Stimulated activated CD8-positive, alpha-beta memory T cell treated with anti-CD3 and anti-CD28 coated beads, Interleukin-7, amount 100 ng/mL, for 24 hours (primary cell): ENCODE measurements around the gene RACK1.

Experiments used
- DNase-seq: peaks from one replicate; pipeline ENCODE4 v3.0.0-alpha.2; 2020; ENCODE audit warnings: low read depth

Gene RACK1

GRCh38 chr5:181195249-181195761 is 48.4 kb downstream of the RACK1 start:
- no peak for DNase-seq

GRCh38 chr5:181194489-181195248 is 49.0 kb downstream of the RACK1 start:
- no peak for DNase-seq

GRCh38 chr5:181193656-181194055 is 50.0 kb downstream of the RACK1 start:
- no peak for DNase-seq

GRCh38 chr5:181192337-181193046 is 51.2 kb downstream of the RACK1 start:
- DNase-seq: no peak

- peak; percentile 91 for DNase-seq
Measured at GRCh38 chr5:181191526-181192336, 52.0 kb downstream of the RACK1 start.

- DNase-seq: no peak
Measured at GRCh38 chr5:181190711-181191525, 52.8 kb downstream of the RACK1 start.

DNA sequence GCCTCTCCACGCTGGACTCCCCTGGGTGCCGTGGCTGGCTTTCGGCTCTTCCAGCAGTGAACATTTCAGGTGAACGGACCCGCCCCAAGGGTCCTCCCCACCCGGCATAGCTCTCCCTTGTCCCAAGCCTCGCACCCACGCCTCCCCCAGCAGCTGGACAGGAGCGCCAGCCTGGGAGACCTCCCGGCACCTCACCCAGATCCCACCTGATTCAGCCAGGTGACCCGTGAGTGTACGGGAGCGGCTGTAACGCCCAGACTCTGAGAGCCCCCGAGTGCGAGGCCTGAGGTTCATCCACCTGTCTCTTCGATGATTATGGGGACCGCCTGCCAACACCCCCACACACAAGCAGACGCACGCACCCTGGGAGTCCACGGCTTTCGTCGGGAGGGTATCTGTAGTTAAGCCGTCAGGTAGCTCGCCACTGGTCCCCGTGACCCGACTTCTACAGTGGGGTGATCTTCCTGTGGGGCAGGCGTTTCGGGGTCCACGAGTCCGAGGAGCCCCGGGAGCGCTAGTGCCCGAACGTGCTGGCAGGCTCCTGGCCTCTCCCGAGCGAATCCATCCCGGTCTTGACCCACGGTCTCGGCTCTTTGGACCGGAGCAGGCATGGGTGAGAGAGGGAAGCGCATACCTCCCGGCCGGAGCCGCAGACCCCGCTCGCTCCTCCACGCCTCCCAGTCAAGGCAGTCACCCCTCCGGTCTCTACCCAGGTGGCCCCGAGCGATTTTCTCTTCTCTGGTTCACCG is 53.6 kb downstream of the RACK1 start:
- DNase-seq: no peak

DNA sequence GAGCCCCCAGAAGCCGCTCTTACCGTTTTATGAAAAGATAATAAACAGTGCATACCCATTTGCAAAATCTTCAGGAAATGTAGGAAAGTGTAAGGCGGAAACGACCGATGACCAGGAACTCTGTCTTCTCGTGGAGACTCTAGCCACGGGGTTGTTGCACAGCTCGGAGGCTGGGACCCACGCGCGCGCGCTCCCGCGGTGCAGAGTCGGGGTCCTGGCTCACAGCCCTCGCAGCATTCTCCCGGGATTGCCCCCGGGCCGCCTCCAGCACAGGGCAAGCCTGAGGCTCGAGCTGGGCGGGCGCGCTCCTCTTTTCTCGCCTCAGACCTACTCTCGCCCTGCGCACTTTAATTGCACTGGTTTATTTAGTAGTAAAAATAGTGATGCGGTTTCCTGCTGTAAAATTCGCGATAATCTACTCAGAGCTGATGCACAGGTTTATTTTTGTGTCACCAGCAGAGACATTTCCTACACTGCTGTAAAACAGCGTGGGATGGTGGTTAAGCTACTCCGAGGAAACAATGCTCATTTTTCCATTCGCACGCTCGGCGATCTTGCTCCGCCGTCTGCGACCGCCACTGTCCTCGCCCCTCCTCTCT is 54.2 kb downstream of the RACK1 start:
- no peak for DNase-seq

- DNase-seq: peak; percentile 79
Measured at GRCh38 chr5:181188700-181189362, 54.9 kb downstream of the RACK1 start.

DNA sequence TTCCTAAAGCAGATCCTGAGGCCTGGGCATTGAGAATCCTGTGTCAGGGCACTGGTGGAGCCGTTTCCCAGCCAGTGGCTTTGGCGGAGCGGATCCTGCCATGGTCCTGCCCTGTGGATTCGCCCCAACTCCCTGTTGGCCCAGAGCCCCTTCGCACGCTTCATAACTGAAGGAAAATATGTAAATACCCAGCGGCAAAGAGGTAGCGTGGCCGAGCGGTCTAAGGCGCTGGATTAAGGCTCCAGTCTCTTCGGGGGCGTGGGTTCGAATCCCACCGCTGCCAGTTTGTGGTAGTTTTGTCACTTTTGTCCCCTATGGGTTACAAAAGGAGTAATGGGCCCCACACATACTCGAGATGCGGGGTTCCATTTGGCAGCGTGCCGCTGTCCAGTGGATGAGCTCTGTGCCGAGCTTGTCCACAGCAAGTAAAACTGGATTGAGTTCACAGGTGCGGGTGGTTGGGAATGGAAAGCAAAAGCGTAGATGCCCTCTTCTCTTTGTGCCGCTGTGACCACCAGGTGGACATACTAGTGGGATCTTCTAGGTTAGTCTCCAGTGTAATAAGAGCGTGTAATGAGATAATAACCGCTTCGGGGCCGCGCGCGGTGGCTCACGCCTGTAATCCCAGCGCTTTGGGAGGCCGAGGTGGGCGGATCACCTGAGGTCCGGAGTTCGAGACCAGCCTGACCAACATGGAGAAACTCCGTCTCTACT is 56.0 kb downstream of the RACK1 start:
- DNase-seq: peak; percentile 69

GRCh38 chr5:181186986-181187499 is 56.7 kb downstream of the RACK1 start:
- DNase-seq: no peak
